B cell (primary cell): ENCODE results near the gene EHBP1. TPM values are rescaled to one million over a fixed set of nuclear protein-coding genes. Genes with fewer than 3 reads are reported as not detected.

Experiments
- ATAC-seq: fragments of 200-7000 bp; cut with Tn5 transposase; one replicate; pipeline ENCODE4 v1.10.0; 2021; ENCODE audit warnings: low read depth, mild to moderate bottlenecking, moderate number of reproducible peaks, moderate library complexity
- CTCF ChIA-PET: fragments of 350-600 bp; sonication (Branson Sonifier 250); formaldehyde crosslinking; loops from one replicate; lab custom pipeline; 2021; ENCODE audit warnings: antibody characterized with exemption, inconsistent platforms; lab: Charles Lee
- POLR2A ChIA-PET: fragments of 350-600 bp; sonication (Branson Sonifier 250); formaldehyde crosslinking; loops from one replicate; lab custom pipeline; 2021; ENCODE audit warnings: antibody characterized with exemption; lab: Charles Lee
- DNase-seq: peaks from one replicate; pipeline ENCODE4 v3.0.0; 2013
- H2AFZ ChIP-seq: 2 replicates; pipeline ENCODE4 v1.6.1; 2012; ENCODE audit warnings: mild to moderate bottlenecking, low read depth, low read length; ENCODE audit not compliant: insufficient read depth, poor library complexity, severe bottlenecking
- H3K27ac ChIP-seq, 2 donors: 1 replicate in 1 of 2; 2 replicates in 1 of 2; pipeline ENCODE4 v1.5.1; 2012 to 2013; ENCODE audit warnings: low read length in 2 of 2, mild to moderate bottlenecking in 2 of 2, moderate library complexity in 1 of 2
- H3K27me3 ChIP-seq, 4 experiments: fragments of 200-600 bp in 1 of 4; sonication (generic) in 1 of 4; replicated peaks in 1 of 4; 1 replicate in 2 of 4; 2 replicates in 2 of 4; pipeline versions ENCODE4 v1.6.1 to v1.7.0; 2013 to 2016; ENCODE audit warnings: low read length in 3 of 4, mild to moderate bottlenecking in 2 of 4, mixed read lengths in 1 of 4, moderate library complexity in 1 of 4; ENCODE audit not compliant: insufficient read depth in 4 of 4, control insufficient read depth in 3 of 4; ENCODE audit errors: control extremely low read depth in 1 of 4
- H3K36me3 ChIP-seq, 2 experiments: replicated peaks in 1 of 2; 1 replicate in 1 of 2; 2 replicates in 1 of 2; pipeline versions ENCODE4 v1.6.1 to v1.7.1; 2013; ENCODE audit warnings: low read length in 1 of 2; ENCODE audit not compliant: insufficient read depth in 2 of 2, control insufficient read depth in 1 of 2; ENCODE audit errors: control extremely low read depth in 1 of 2, extremely low read depth in 1 of 2
- H3K4me1 ChIP-seq, 2 donors: fragments of 200-600 bp in 1 of 2; sonication (generic) in 1 of 2; 1 replicate in 1 of 2; 2 replicates in 1 of 2; pipeline versions ENCODE4 v1.5.1 to v1.6.1; 2013 to 2017; ENCODE audit warnings: low read length in 2 of 2; ENCODE audit not compliant: control insufficient read depth in 2 of 2, insufficient read depth in 2 of 2
- H3K4me2 ChIP-seq: replicated peaks from 2 replicates; pipeline ENCODE3; 2012; ENCODE audit warnings: mild to moderate bottlenecking, low read depth, low read length; ENCODE audit not compliant: poor library complexity, severe bottlenecking
- H3K4me3 ChIP-seq, 5 experiments: fragments of 200-600 bp in 1 of 5; sonication (generic) in 1 of 5; 1 replicate in 3 of 5; 2 replicates in 2 of 5; pipeline versions ENCODE4 v1.5.1 to v1.7.0; 2011 to 2016; ENCODE audit warnings: low read length in 4 of 5, mild to moderate bottlenecking in 4 of 5, low read depth in 2 of 5, control low read depth in 1 of 5, moderate library complexity in 1 of 5; ENCODE audit not compliant: insufficient read depth in 1 of 5; ENCODE audit errors: control extremely low read depth in 1 of 5, extremely low read depth in 1 of 5
- H3K79me2 ChIP-seq: fragments of 200-600 bp; sonication (generic); one replicate; pipeline ENCODE4 v1.6.0; 2016; ENCODE audit warnings: low read length; ENCODE audit not compliant: control insufficient read depth, insufficient read depth
- H3K9ac ChIP-seq: fragments of 200-600 bp; sonication (generic); 2 replicates; pipeline ENCODE4 v1.6.1; 2017; ENCODE audit warnings: mild to moderate bottlenecking, low read length, moderate library complexity
- H3K9me3 ChIP-seq, 3 donors: one replicate each; pipeline versions ENCODE4 v1.6.1 to v1.7.1; 2013; ENCODE audit warnings: low read length in 2 of 3; ENCODE audit not compliant: control insufficient read depth in 2 of 3, insufficient read depth in 1 of 3; ENCODE audit errors: control extremely low read depth in 1 of 3
- H4K20me1 ChIP-seq: 2 replicates; pipeline ENCODE4 v1.6.0; 2012; ENCODE audit warnings: mild to moderate bottlenecking, low read length; ENCODE audit not compliant: insufficient read depth, control insufficient read depth, poor library complexity, severe bottlenecking
- H3K27ac Mint-ChIP-seq: one replicate; pipeline ENCODE4 v1.8.0; 2021; ENCODE audit warnings: mixed read lengths
- H3K27me3 Mint-ChIP-seq: one replicate; pipeline ENCODE4 v1.8.0; 2021; ENCODE audit warnings: mixed read lengths
- H3K4me1 Mint-ChIP-seq: one replicate; pipeline ENCODE4 v1.8.0; 2021; ENCODE audit warnings: mixed read lengths
- H3K4me3 Mint-ChIP-seq: one replicate; pipeline ENCODE4 v1.8.0; 2021; ENCODE audit warnings: mixed read lengths
- H3K9me3 Mint-ChIP-seq: one replicate; pipeline ENCODE4 v1.8.0; 2022; ENCODE audit warnings: mixed read lengths; ENCODE audit not compliant: insufficient read depth
- EZH2 ChIP-seq: IDR thresholded peaks from 2 replicates; pipeline ENCODE4 v1.6.1; 2012; ENCODE audit warnings: borderline replicate concordance, low read depth, mild to moderate bottlenecking, moderate library complexity, low read length; ENCODE audit not compliant: insufficient read depth, poor library complexity, severe bottlenecking
- WGBS: methylation state at CpG from one replicate; pipeline ENCODE4 v1.1.5; 2013; ENCODE audit warnings: missing lambda C conversion rate; ENCODE audit not compliant: insufficient coverage; 5-methylcytosine and 5-hydroxymethylcytosine counted together
- intact Hi-C: fragments of 100-400 bp; cut with micrococcal nuclease; formaldehyde crosslinking; loops from one replicate; pipeline ENCODE4 v1.10.0; 2022
- polyA plus RNA-seq: library from polyadenylated mRNA; depleted of rRNA; stranded (reverse); fragments of >200 nt; gene quantifications from 2 replicates; pipeline ENCODE4 v1.2.3, GENCODE V29; 2012
- total RNA-seq, 2 donors: library from RNA; stranded (reverse); fragments of 120-200 nt in 1 of 2; gene quantifications; 1 replicate in 1 of 2; 2 replicates in 1 of 2; pipeline versions ENCODE4 v1.2.3 to v1.2.4, GENCODE V29; 2013 to 2022
- TF ChIP-seq, protein P1 (sequence below): fragments of 200-600 bp; IDR thresholded peaks from one replicate; pipeline ENCODE4 v1.8.0; 2022; ENCODE audit warnings: antibody characterized with exemption, mild to moderate bottlenecking

The EHBP1 gene
- total and polyA plus RNA-seq, 2 donors (not counting 1 experiment from before 2014, with no cell fraction given), result 8.8 to 34.7 TPM

DNA sequence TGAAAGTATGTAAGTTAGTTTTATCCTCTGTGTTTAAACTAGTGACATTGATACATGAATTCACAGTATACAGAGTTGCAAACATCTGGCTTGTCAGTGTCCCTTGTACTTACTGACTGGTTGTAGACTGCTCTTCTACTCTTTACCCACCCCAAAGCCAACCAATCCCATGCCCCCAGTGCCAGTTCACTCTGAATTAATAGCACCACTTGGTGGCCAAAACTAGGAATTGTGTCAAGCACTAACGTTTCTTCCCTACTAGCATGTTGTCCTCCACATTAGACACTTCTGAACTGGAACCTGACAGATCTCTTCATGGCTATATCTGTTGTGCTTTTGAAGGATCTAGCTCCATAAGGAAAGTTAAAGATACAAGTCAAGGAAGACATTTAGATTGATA, 317.9 kb downstream of the EHBP1 start:
- no CpG with 5 or more reads among the region's 1 CpG for WGBS
- peaks cover 0 to 3% (median 0%) of the 10 kb centered on the region in 3 donors for H3K9me3 ChIP-seq
- ATAC-seq, result no peak
- H3K79me2 ChIP-seq, result no peaks in the 10 kb centered on the region
- no peaks in the 10 kb centered on the region for H3K36me3 ChIP-seq
- H3K4me1 ChIP-seq, result no peaks in the 10 kb centered on the region
- CTCF ChIA-PET, result no interaction called here
- intact Hi-C loops, result no loop called here
- H3K27me3 ChIP-seq, result no peaks in the 10 kb centered on the region
- no peak overlapping the region for H3K4me3 Mint-ChIP-seq
- H3K9me3 Mint-ChIP-seq, result no peaks in the 10 kb centered on the region
- DNase-seq, result no peak
- H3K27ac Mint-ChIP-seq, result no peak overlapping the region
- TF ChIP-seq, protein P1, sequence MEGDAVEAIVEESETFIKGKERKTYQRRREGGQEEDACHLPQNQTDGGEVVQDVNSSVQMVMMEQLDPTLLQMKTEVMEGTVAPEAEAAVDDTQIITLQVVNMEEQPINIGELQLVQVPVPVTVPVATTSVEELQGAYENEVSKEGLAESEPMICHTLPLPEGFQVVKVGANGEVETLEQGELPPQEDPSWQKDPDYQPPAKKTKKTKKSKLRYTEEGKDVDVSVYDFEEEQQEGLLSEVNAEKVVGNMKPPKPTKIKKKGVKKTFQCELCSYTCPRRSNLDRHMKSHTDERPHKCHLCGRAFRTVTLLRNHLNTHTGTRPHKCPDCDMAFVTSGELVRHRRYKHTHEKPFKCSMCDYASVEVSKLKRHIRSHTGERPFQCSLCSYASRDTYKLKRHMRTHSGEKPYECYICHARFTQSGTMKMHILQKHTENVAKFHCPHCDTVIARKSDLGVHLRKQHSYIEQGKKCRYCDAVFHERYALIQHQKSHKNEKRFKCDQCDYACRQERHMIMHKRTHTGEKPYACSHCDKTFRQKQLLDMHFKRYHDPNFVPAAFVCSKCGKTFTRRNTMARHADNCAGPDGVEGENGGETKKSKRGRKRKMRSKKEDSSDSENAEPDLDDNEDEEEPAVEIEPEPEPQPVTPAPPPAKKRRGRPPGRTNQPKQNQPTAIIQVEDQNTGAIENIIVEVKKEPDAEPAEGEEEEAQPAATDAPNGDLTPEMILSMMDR, result no peak
- TF ChIP-seq EZH2, result no peak
- H3K27ac ChIP-seq, result no peak overlapping the region
- POLR2A ChIA-PET, result no interaction called here
- H3K9ac ChIP-seq, result no peak overlapping the region
- H3K4me2 ChIP-seq, result no peak overlapping the region
- no peak overlapping the region for H3K4me3 ChIP-seq
- H3K4me1 Mint-ChIP-seq, result no peaks in the 10 kb centered on the region
- H3K27me3 Mint-ChIP-seq, result no peaks in the 10 kb centered on the region
- no peaks in the 10 kb centered on the region for H4K20me1 ChIP-seq
- no peak overlapping the region for H2AFZ ChIP-seq

DNA sequence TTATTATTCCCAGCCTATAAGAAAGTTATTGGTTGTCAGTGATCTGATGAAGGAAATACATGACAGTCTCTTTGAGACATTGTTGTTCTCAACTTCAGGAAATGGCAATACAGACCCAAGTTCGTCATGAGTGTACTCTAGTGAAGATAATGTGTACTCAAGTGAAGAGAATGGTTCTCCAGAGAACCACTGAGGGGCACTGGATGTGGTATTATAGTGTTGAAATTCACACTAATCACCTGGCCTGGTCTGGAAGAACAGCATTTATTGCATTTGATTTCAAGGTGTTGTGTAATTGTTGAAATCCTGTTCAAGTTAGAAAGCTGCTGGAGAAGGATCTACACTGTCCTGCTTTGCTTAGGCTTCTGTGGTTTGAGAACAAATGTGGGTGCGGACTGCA, 321.7 kb downstream of the EHBP1 start:
- Histone ChIP-seq H3K79me2 (no peaks in the 10 kb centered on the region), H3K9me3 (no peaks in the 10 kb centered on the region), H4K20me1 (no peaks in the 10 kb centered on the region), H3K27ac (no peak overlapping the region), H3K4me1 (no peaks in the 10 kb centered on the region), H3K36me3 (no peaks in the 10 kb centered on the region), H2AFZ (no peak overlapping the region), H3K4me3 (no peak overlapping the region), H3K4me2 (no peak overlapping the region), H3K9ac (no peak overlapping the region), H3K27me3 (no peaks in the 10 kb centered on the region)
- no peaks in the 10 kb centered on the region for H3K9me3 Mint-ChIP-seq
- 75% methylated on average over 1 of the region's 2 CpGs for WGBS
- no peak overlapping the region for H3K27ac Mint-ChIP-seq
- ChIA-PET POLR2A (no interaction called here), CTCF (no interaction called here)
- no peaks in the 10 kb centered on the region for H3K27me3 Mint-ChIP-seq
- no peaks in the 10 kb centered on the region for H3K4me1 Mint-ChIP-seq
- DNase-seq, result no peak
- no peak overlapping the region for H3K4me3 Mint-ChIP-seq
- ATAC-seq, result no peak
- intact Hi-C loops, result no loop called here
- no peak for TF ChIP-seq EZH2
- TF ChIP-seq, protein P1, result no peak
